HG02870 (cell line): Measurements from ENCODE around the gene DAB1.

ENCODE experiments used
- ATAC-seq: cut with Tn5 transposase; IDR thresholded peaks from one replicate; pipeline ENCODE4 v1.9.1; 2021; ENCODE audit warnings: mild to moderate bottlenecking, moderate library complexity; ENCODE audit not compliant: unreplicated experiment

Gene DAB1

GRCh38 chr1:57131701-57132394 lies 292.0 kb downstream of the DAB1 start:
- ATAC-seq: no peak

GRCh38 chr1:57131257-57131656 lies 292.6 kb downstream of the DAB1 start:
- ATAC-seq: no peak

- no peak for ATAC-seq
Observed at GRCh38 chr1:57129865-57130264, 294.0 kb downstream of the DAB1 start.

- ATAC-seq: no peak
Observed at GRCh38 chr1:57127976-57128375, 295.9 kb downstream of the DAB1 start.

GRCh38 chr1:57124768-57125446 lies 299.0 kb downstream of the DAB1 start:
- ATAC-seq: peak; percentile 92

- no peak for ATAC-seq
Observed at GRCh38 chr1:57124170-57124569, 299.7 kb downstream of the DAB1 start.

- no peak for ATAC-seq
Observed at GRCh38 chr1:57122031-57122430, 301.8 kb downstream of the DAB1 start.

- no peak for ATAC-seq
Observed at GRCh38 chr1:57118948-57119603, 304.8 kb downstream of the DAB1 start.

GRCh38 chr1:57117753-57118152 lies 306.1 kb downstream of the DAB1 start:
- ATAC-seq: no peak

GRCh38 chr1:57116871-57117270 lies 307.0 kb downstream of the DAB1 start:
- ATAC-seq: no peak

GRCh38 chr1:57115030-57115614 lies 308.7 kb downstream of the DAB1 start:
- no peak for ATAC-seq

- no peak for ATAC-seq
Observed at GRCh38 chr1:57112148-57112547, 311.7 kb downstream of the DAB1 start.

- no peak for ATAC-seq
Observed at GRCh38 chr1:57111175-57111574, 312.7 kb downstream of the DAB1 start.

- no peak for ATAC-seq
Observed at GRCh38 chr1:57109883-57110282, 314.0 kb downstream of the DAB1 start.

- no peak for ATAC-seq
Observed at GRCh38 chr1:57109247-57109646, 314.6 kb downstream of the DAB1 start.

- no peak for ATAC-seq
Observed at GRCh38 chr1:57106296-57106695, 317.6 kb downstream of the DAB1 start.

GRCh38 chr1:57102561-57103326 lies 321.1 kb downstream of the DAB1 start:
- ATAC-seq: no peak

- ATAC-seq: no peak
Observed at GRCh38 chr1:57101209-57101608, 322.7 kb downstream of the DAB1 start.

GRCh38 chr1:57094749-57095148 lies 329.1 kb downstream of the DAB1 start:
- ATAC-seq: no peak

GRCh38 chr1:57093122-57093521 lies 330.7 kb downstream of the DAB1 start:
- no peak for ATAC-seq

- ATAC-seq: no peak
Observed at GRCh38 chr1:57091642-57092041, 332.2 kb downstream of the DAB1 start.
